PC-9 (cell line): Measurements from ENCODE around the gene TAC3. TPM values are rescaled to one million over a fixed set of nuclear protein-coding genes. Genes with fewer than 3 reads are reported as not detected.

ENCODE experiments used
- BruUV-seq: library from RNA; stranded (reverse); fragments of 400-500 nt; replicated peaks from 2 replicates; lab custom pipeline; 2021; lab: Mats Ljungman, UMichigan
- CTCF ChIA-PET: fragments of 300-600 bp; sonication (Branson Sonifier 250); formaldehyde crosslinking; loops from one replicate; lab custom pipeline; 2022; ENCODE audit warnings: antibody characterized with exemption; lab: Charles Lee
- POLR2A ChIA-PET: fragments of 300-600 bp; sonication (Branson Sonifier 250); formaldehyde crosslinking; loops from one replicate; lab custom pipeline; 2022; ENCODE audit warnings: antibody characterized with exemption; ENCODE audit not compliant: unreplicated experiment; lab: Charles Lee
- DNase-seq, 2 experiments: peaks; one replicate each; pipeline versions ENCODE4 v3.0.0 to v3.0.0-alpha.2; 2015 to 2022; ENCODE audit warnings: mixed read lengths in 1 of 2
- H2AFZ ChIP-seq: fragments of 200-600 bp; sonication (generic); 2 replicates; pipeline ENCODE4 v1.8.1; 2017; ENCODE audit warnings: antibody characterized with exemption
- H3F3A ChIP-seq: fragments of 200-600 bp; sonication (generic); 2 replicates; pipeline ENCODE4 v1.8.1; 2017; ENCODE audit warnings: antibody characterized with exemption, mild to moderate bottlenecking, low read depth; ENCODE audit not compliant: insufficient read depth
- H3K27ac ChIP-seq: fragments of 200-600 bp; sonication (generic); 2 replicates; pipeline ENCODE4 v1.6.1; 2016; ENCODE audit warnings: mixed run types
- H3K27me3 ChIP-seq: fragments of 200-600 bp; sonication (generic); 2 replicates; pipeline ENCODE4 v1.6.1; 2016; ENCODE audit warnings: low read depth, mixed run types; ENCODE audit not compliant: insufficient read depth
- H3K36me3 ChIP-seq: fragments of 200-600 bp; sonication (generic); 2 replicates; pipeline ENCODE4 v1.6.1; 2016; ENCODE audit warnings: low read depth, mixed run types
- H3K4me1 ChIP-seq: fragments of 200-600 bp; sonication (generic); replicated peaks from 2 replicates; pipeline ENCODE4 v1.6.1; 2016; ENCODE audit warnings: mixed run types; ENCODE audit not compliant: insufficient read depth
- H3K4me2 ChIP-seq: fragments of 200-600 bp; sonication (generic); 2 replicates; pipeline ENCODE4 v1.6.1; 2017; ENCODE audit warnings: mixed run types
- H3K4me3 ChIP-seq: fragments of 200-600 bp; sonication (generic); 2 replicates; pipeline ENCODE4 v1.6.1; 2016; ENCODE audit warnings: mixed run types
- H3K79me2 ChIP-seq: fragments of 200-600 bp; sonication (generic); 2 replicates; pipeline ENCODE4 v1.6.1; 2017; ENCODE audit warnings: low read depth, mixed run types
- H3K9me2 ChIP-seq: fragments of 200-600 bp; sonication (generic); 2 replicates; pipeline ENCODE4 v1.8.1; 2017; ENCODE audit warnings: mild to moderate bottlenecking; ENCODE audit not compliant: insufficient read depth
- H3K9me3 ChIP-seq: fragments of 200-600 bp; sonication (generic); 2 replicates; pipeline ENCODE4 v1.8.1; 2016; ENCODE audit warnings: low read depth; ENCODE audit not compliant: insufficient read depth
- H4K20me1 ChIP-seq: fragments of 200-600 bp; sonication (generic); 2 replicates; pipeline ENCODE4 v1.8.1; 2017; ENCODE audit not compliant: insufficient read depth
- CTCF ChIP-seq: fragments of 200-600 bp; sonication (generic); conservative IDR thresholded peaks from 2 replicates; pipeline ENCODE4 v1.6.1; 2017; ENCODE audit warnings: mixed run types, antibody characterized with exemption, mild to moderate bottlenecking, moderate library complexity
- EZH2 ChIP-seq: fragments of 200-600 bp; sonication (generic); IDR thresholded peaks from 2 replicates; pipeline ENCODE4 v1.8.0; 2017; ENCODE audit warnings: antibody characterized with exemption, low read depth
- intact Hi-C: fragments of 100-400 bp; cut with micrococcal nuclease; formaldehyde crosslinking; loops from one replicate; pipeline ENCODE4 v1.10.0; 2022; ENCODE audit not compliant: unreplicated experiment
- total RNA-seq: library from RNA; stranded (reverse); gene quantifications from 2 replicates; pipeline ENCODE4 v1.2.3, GENCODE V29; 2021

Gene TAC3
- total RNA-seq, 1 experiment from 2014 or later, result not detected

- Histone ChIP-seq H3K9me3 (no peaks in the 10 kb centered on the region), H3K4me3 (no peak overlapping the region), H3K36me3 (no peaks in the 10 kb centered on the region), H3K27me3 (no peaks in the 10 kb centered on the region), H3K27ac (no peak overlapping the region), H4K20me1 (0 out of 2 replicates have a peak, but pooled peaks cover under 1% of the 10 kb centered on the region), H3K79me2 (peaks cover 4% of the 10 kb centered on the region; the same call in 1 of the 2 replicates), H3K4me1 (no peaks in the 10 kb centered on the region), H3F3A (0 out of 2 replicates have a peak, but pooled peaks cover 3% of the 10 kb centered on the region), H3K4me2 (no peak overlapping the region), H2AFZ (no peak overlapping the region), H3K9me2 (no peaks in the 10 kb centered on the region)
- intact Hi-C loops, result no loop called here
- ChIA-PET POLR2A (no interaction called here), CTCF (no interaction called here)
- BruUV-seq, result no TSS peak
- no peak for TF ChIP-seq EZH2
- no peak for TF ChIP-seq CTCF
- no peak for DNase-seq
These were observed 20.3 kb downstream of the TAC3 start for GRCh38 chr12:56995930-56996496.

GRCh38 chr12:56995201-56995929 is 21.0 kb downstream of the TAC3 start:
- intact Hi-C loops, result no loop called here

GRCh38 chr12:56994231-56994746 is 22.0 kb downstream of the TAC3 start:
- Histone ChIP-seq H3K27ac (no peak overlapping the region), H4K20me1 (no peaks in the 10 kb centered on the region), H2AFZ (no peak overlapping the region), H3K4me1 (no peaks in the 10 kb centered on the region), H3K36me3 (no peaks in the 10 kb centered on the region), H3K9me3 (no peaks in the 10 kb centered on the region), H3K4me3 (no peak overlapping the region), H3K79me2 (no peaks in the 10 kb centered on the region), H3F3A (no peaks in the 10 kb centered on the region), H3K4me2 (no peak overlapping the region), H3K9me2 (no peaks in the 10 kb centered on the region), H3K27me3 (no peaks in the 10 kb centered on the region)
- TF ChIP-seq EZH2, result no peak
- no peak for TF ChIP-seq CTCF
- no TSS peak for BruUV-seq
- POLR2A ChIA-PET, result interaction anchor here (0.5 to 0.9 kb wide), 2 partner anchors 9 to 957 kb away, joined by 5 to 8 read pairs; no protein-coding TSS in a partner anchor
- CTCF ChIA-PET, result no interaction called here
- DNase-seq, result no peak
- intact Hi-C loops, result no loop called here

More at GRCh38 chr12:56995201-56995929, 21.0 kb downstream of the TAC3 start:
- Histone ChIP-seq H3K36me3 (no peaks in the 10 kb centered on the region), H3K27me3 (no peaks in the 10 kb centered on the region), H4K20me1 (no peaks in the 10 kb centered on the region), H3K9me3 (no peaks in the 10 kb centered on the region), H3K4me2 (no peak overlapping the region), H3F3A (no peaks in the 10 kb centered on the region), H3K79me2 (no peaks in the 10 kb centered on the region), H3K4me1 (no peaks in the 10 kb centered on the region), H3K27ac (no peak overlapping the region), H3K9me2 (no peaks in the 10 kb centered on the region), H3K4me3 (no peak overlapping the region), H2AFZ (no peak overlapping the region)
- no TSS peak for BruUV-seq
- CTCF ChIA-PET, result no interaction called here
- no peak for DNase-seq
- POLR2A ChIA-PET, result no interaction called here
- no peak for TF ChIP-seq CTCF
- no peak for TF ChIP-seq EZH2
